ENCODE measurements around the gene HS2ST1.

Gene HS2ST1

DNA sequence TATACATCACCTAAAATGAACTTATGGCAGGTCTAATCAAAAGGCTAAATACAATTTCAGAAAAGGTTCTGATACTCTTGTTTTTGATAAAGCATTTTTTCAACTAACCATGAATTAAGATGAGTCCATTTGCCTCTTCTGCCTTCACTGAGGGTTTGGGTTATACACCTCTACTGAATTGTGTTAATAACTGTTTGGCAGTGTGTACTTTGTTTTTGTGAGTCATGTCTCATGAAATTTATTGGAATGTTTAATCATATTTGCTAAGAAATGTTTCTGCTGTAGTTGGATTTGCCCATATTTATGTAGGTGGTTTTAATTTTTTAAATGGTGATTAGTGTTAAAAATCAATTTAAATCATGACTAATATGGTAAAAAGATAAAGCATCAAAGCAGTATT lies 190.5 kb downstream of the HS2ST1 start:
- in situ Hi-C loops (cut with MboI; ENCODE audit: low sequenced_read_pairs, unreplicated experiment), result no loop called here
- TF ChIP-seq, protein P1, sequence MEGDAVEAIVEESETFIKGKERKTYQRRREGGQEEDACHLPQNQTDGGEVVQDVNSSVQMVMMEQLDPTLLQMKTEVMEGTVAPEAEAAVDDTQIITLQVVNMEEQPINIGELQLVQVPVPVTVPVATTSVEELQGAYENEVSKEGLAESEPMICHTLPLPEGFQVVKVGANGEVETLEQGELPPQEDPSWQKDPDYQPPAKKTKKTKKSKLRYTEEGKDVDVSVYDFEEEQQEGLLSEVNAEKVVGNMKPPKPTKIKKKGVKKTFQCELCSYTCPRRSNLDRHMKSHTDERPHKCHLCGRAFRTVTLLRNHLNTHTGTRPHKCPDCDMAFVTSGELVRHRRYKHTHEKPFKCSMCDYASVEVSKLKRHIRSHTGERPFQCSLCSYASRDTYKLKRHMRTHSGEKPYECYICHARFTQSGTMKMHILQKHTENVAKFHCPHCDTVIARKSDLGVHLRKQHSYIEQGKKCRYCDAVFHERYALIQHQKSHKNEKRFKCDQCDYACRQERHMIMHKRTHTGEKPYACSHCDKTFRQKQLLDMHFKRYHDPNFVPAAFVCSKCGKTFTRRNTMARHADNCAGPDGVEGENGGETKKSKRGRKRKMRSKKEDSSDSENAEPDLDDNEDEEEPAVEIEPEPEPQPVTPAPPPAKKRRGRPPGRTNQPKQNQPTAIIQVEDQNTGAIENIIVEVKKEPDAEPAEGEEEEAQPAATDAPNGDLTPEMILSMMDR (IDR thresholded peaks at IDR 0.05; ENCODE audit: borderline replicate concordance, control extremely low read depth, extremely low read depth, insufficient read depth, missing control alignments), result no peak
- DNase-seq (ENCODE audit: low spot score), result no peak

DNA sequence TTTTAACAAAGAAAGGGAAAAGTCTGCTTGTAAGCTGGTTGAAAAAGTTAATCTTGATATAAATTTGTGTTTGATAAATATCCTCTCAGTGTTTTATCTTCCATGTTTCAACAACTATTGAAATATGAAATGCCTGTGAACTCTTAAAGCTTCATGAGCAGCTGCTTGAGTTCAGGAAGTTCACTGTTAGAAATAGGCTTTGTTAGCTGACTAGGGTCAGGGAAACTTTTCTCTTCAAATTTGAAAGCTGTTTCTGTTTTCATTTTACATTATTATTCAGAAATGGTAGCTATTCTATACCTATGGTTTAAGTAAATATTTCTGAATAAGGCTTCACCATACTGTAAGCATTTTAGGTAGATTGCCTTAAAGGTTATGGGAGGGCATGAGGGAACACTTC lies 191.7 kb downstream of the HS2ST1 start:
- in situ Hi-C loops (cut with MboI; ENCODE audit: low sequenced_read_pairs, unreplicated experiment), result no loop called here
- DNase-seq (ENCODE audit: low spot score), result no peak
- TF ChIP-seq, protein P1 (IDR thresholded peaks at IDR 0.05; ENCODE audit: borderline replicate concordance, control extremely low read depth, extremely low read depth, insufficient read depth, missing control alignments), result no peak

GRCh38 chr1:87106867-87107266 lies 192.4 kb downstream of the HS2ST1 start:
- no peak for DNase-seq (ENCODE audit: low spot score)
- TF ChIP-seq, protein P1 (IDR thresholded peaks at IDR 0.05; ENCODE audit: borderline replicate concordance, control extremely low read depth, extremely low read depth, insufficient read depth, missing control alignments), result no peak
- in situ Hi-C loops (cut with MboI; ENCODE audit: low sequenced_read_pairs, unreplicated experiment), result no loop called here

DNA sequence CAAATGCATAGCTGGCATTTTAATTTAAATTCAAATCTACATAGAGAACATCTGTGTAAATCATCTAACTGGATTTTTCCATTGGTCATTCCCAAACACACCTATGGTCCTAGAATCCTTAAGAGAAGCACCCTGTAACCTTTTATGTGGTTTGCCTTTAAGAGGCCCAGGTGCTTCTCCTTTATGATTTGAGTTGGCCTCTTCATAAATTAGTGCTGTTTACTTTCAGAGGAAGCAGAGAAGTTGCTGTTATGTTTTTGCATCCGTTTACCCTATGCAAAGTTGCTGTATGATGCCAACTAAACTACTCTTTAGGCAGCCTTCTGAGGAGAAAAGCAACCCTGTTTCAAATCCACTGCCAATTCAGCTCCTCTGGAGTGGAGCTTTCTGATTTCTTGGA lies 193.8 kb downstream of the HS2ST1 start:
- in situ Hi-C loops (cut with MboI; ENCODE audit: low sequenced_read_pairs, unreplicated experiment), result no loop called here
- no peak for DNase-seq (ENCODE audit: low spot score)
- TF ChIP-seq, protein P1 (IDR thresholded peaks at IDR 0.05; ENCODE audit: borderline replicate concordance, control extremely low read depth, extremely low read depth, insufficient read depth, missing control alignments), result no peak

GRCh38 chr1:87108814-87109411 lies 194.5 kb downstream of the HS2ST1 start:
- in situ Hi-C loops (cut with MboI; ENCODE audit: low sequenced_read_pairs, unreplicated experiment), result no loop called here
- no peak for DNase-seq (ENCODE audit: low spot score)
- TF ChIP-seq, protein P1 (IDR thresholded peaks at IDR 0.05; ENCODE audit: borderline replicate concordance, control extremely low read depth, extremely low read depth, insufficient read depth, missing control alignments), result no peak

DNA sequence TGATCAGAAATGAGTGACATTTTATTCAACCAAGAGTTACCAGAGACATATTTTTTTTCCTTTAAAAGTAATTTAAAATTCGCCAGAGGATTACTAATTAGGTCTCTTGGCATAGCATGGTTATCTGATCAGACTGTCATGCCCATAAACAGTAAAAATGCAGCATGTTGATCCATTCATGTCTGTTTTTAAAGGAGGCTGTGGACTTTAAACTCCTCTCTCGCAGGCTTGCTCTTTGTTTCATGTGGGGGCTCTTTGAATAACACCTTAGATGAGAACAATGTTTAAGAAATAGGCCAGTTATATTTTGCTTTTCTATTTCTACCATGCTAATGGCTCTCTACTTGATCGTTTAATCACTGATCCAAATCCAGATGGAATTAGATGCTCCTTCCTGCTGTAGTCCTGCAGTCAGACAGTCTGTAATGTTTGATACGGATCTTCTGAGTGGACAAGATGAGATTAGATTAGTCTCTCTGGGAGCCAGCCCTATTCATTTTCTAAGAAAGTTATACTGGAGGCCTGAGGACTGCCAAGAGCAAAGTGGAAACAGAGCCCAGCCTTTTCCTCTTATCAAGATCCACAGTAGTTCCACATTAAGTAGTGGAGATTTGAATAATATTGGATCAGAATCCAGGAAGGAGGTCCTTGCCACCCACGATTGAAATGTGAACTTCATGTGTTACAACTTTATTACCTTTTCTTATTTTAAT lies 197.4 kb downstream of the HS2ST1 start:
- in situ Hi-C loops (cut with MboI; ENCODE audit: low sequenced_read_pairs, unreplicated experiment), result no loop called here
- TF ChIP-seq, protein P1 (IDR thresholded peaks at IDR 0.05; ENCODE audit: borderline replicate concordance, control extremely low read depth, extremely low read depth, insufficient read depth, missing control alignments), result no peak
- DNase-seq (ENCODE audit: low spot score), result no peak
